HG03060 (cell line): ENCODE results near the gene NPHP4.

Experiments used
- ATAC-seq: cut with Tn5 transposase; IDR thresholded peaks from one replicate; pipeline ENCODE4 v1.9.1; 2021; ENCODE audit warnings: low read depth, moderate number of reproducible peaks; ENCODE audit not compliant: unreplicated experiment

Gene NPHP4

DNA sequence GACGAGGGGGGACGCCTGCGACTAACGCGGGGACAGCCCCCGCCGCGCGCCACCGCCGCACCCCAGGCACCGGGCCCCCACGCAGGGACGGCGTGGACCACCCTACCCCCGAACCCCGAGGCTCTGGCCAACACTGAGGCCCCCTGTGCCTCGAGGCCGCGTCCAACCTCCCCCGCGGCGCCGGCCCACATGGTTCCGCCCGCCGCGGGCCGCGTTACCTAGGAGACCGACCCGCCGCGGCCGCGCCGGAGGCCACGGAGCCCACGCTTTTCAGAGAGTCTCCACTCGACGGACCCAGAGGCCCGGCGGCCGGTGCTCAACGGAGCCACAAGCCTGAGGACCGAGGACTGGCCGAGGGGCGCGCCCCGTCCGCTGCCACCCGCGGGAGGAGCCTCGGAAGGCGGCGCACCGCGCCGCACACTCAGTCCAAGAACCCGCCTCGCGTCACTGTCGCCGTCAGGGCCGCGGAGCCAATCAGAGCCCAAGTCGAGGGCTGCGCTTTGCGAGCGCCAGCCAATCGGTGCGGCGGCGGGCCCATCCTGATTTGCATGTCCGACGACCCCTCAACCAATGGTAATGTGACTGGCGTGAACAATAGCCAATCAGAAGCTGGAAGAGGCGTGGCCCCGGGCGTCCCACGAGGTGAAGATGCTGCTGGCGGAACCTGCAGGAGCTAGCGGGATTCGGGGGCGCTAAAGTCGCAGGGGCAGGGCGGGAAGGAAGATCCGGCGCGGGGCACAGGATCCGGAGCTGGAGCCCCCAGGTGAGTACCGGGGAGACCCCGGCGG is at the start of gene NPHP4:
Gene NPHP4 (minus strand): TSS at position 400 of the 788 bp plus-strand sequence. CDS start 6,136 bp downstream, outside the sequence.
- peak; percentile 90 for ATAC-seq

DNA sequence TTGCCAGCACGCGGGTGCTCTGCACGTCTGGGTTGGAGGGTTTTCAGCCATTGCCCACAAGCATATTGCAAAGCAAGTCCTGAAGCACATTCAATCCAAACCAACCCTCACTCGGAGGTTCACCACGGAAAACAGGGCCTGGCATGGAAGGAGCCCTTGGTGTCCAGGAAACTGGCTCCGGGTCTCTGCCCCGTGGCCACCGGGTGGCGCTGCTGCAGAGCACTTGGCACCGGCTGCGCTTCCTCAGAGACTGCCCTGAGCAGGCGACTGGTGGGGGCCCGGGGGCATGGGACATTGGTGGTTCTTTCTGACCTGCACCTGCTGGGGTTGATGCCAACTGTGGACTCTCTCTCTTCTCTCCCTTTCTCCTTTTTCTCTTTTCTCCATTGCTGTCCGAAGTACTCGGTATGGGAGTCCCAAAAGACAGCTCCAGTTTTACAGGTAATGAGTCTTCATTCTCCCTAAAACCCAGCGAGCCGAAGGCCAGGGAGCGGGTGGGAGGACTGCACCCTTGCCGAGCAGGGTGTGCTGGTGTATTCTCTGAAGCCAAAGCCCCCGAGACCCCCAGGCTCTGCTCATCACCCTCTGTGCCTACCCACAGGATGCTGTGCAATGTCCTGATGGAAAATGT is 49.3 kb upstream of the NPHP4 start:
- no peak for ATAC-seq

DNA sequence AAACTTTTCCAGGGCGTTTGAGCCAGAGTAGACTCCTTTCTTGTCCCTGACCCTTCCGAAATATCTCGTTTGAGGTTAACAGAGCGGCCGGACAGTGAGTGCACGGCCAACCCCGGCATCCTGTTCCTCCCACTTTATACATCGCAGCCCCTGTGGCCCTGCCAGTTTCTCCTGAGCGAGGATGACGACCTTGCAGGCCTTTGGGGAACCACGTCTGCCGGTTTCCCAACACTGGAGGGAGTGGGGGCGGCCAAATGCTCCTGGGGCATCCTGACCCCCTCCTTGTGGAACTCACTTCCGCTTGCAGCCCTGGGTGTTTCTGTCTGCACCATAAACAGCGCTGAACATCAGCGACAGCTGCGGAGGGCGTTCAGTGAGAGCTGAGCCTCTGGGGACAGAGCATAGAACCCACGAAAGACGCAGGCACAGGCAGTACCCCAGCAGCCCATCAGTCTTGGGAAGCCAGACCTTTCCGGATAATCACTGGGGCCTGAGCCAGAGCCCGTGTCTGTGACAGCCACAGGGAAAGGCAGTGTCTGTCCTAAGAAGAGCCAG is 48.7 kb upstream of the NPHP4 start:
- no peak for ATAC-seq

DNA sequence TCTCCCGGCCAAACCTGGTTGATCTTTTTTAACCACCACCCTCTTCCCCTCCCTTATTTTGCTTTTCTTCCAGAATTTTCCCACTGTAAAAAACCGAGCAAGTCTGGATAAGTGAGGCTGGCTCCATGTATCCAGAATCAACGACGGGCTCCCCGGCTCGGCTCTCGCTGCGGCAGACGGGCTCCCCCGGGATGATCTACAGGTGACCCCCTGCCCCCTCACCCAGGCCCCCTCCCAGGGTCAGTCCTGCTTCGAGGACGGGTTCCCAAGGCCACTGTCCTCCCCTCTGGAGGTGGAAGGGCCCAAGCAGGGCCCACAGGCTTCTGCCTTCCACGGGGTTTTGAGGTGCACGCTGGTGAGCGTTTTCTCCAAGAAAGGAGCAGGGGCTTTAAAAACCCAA is 48.2 kb upstream of the NPHP4 start:
- ATAC-seq: no peak

DNA sequence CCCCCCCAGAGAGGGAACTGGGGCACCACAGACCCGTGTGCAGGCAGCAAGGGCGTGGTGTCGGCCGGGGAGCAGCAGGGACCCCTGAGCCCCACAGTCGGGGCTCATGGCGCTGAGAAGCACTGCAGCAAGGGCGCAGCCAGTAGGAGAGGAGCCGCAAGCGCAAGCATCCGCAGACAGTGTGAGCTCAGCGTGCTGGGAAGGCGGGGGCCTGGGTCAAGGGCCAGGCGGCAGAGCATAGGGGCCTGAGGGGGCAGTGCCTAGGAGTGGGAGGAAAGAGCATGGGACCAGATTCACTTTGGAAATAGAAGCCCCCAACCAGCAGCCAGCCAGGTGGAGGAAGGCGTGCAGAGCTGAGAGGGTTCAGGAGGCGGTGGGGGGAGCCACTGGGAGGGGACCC is 46.8 kb upstream of the NPHP4 start:
- ATAC-seq: no peak

DNA sequence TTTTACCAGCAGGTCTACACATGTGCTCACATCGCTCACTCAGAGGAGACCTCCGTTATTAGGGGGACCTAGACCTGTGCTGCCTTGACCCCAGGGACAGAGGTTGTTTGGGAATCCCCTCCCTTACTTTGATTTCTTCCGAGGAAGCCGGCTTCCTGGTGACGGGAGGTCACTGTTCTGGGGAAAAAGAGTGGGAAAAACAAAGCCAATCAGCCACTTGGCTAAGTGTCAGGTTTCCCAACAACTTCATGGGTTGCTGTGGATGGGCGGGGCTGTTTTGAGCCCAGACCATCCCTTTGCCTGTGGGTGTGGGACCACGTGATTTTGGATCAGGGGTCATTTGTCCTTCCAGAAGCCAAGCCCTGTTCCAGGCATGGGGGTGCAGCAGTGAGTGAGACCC is 46.4 kb upstream of the NPHP4 start:
- no peak for ATAC-seq

DNA sequence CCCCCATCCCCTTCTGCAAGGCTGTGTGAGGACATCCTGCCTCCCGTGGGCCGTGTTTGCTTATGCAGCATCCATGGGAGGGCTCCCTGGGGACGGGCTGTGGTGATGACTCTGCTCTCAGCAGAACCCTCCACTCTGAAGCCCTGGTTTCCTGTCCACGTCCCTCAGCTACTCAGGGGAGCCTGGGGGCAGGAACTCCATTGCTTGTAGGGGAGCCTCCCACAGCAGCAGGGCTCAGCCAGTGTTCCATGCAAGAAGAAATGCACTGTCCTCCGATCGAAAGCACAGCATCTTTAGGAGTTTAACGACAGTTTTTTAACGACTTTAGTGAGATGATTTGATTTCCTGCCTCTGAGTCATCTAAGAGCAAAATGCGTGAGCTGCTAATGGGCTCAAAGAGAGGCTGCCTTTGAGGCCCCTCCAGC is 45.1 kb upstream of the NPHP4 start:
- ATAC-seq: no peak

DNA sequence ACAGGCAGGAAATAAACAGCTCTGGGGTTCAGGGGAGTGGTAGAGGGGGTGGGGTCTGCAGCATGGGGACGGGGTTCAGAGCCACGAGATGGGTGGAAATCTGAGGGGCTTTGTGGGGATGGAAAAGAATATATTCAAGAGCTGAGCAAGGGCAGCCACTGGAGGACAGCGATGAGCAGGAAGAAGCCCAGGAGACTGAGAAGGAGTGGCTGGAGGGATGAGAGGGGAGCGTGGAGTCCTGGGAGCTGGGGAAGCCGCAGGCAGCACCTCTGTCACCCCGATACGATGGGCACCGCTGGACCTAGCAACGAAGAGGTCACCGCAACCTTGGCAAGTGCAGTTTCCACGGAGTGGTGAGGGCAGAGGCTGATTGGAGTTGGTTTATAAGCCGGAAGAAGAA is 43.5 kb upstream of the NPHP4 start:
- ATAC-seq: no peak

DNA sequence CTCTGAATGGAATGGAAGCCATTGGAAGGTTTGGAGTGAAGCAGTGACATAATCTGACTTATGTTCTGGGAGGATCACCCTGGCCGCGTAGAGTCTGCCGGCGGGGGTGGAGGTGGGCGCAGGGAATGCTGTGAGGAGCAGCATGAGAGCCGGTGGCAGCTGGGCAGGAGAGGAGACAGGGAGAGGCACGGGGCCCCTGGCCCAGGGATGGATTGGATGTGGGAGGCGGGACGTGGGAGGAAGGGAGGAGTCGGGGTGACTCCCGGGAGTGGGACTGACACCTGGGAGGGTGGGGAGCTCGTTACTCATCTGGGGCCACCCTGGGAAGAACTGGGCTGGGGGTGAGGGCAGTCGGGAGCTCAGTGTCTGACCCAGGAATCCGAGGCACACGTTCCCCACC is 43.1 kb upstream of the NPHP4 start:
- no peak for ATAC-seq

DNA sequence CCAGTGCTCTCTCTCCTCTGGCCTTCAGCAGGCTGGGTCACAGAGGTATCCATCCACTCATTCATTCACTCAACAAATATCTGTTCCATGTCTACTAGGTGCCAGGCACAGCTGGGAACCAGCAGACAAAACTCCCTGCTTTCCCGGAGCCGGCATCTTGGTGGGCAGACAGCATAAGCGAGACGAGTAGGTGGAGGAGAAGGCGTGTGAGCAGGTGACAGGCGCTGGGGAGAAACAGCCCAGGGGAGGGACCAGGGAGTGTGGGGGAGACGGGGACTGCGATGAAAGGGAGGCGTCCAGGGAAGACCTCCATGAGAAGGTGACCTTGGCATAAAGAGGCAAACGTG is 42.5 kb upstream of the NPHP4 start:
- ATAC-seq: no peak

DNA sequence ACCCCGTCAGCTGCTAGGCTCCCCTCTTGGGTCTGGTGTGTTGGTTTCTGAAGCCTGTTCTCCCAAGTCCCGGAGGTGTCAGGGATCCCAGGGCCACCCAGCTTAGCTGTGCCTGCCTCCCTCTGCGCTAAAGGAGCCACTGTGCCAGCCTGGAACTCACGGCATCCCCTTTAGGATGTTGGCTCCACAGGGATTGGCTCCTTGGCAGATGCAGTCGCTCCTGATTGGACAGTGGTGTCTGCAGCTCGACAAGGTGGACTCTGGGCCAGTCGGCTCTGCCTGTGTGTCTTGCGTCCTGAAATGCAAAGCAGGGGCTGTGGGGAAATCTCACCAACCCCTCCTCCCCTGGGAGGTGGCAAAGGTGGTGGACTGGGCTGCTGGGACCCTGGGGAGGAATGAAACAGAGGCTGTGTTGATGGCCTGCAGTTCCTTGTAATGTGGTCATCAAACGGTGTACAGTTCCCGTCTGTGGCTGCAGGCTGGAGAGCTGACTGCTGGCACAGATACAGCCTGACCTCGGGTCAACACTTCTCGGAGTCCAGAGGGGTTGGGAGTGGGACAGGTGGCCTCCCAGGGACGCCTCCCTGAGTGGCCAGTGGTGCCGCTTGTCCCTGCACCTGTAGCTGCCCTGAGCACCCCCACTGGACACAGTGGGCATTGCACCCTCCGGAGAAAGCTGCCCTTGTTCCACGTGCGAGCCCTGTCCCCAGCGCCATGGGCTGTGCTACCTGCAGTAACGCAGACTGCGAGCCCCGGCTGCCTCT is 41.9 kb upstream of the NPHP4 start:
- no peak for ATAC-seq

DNA sequence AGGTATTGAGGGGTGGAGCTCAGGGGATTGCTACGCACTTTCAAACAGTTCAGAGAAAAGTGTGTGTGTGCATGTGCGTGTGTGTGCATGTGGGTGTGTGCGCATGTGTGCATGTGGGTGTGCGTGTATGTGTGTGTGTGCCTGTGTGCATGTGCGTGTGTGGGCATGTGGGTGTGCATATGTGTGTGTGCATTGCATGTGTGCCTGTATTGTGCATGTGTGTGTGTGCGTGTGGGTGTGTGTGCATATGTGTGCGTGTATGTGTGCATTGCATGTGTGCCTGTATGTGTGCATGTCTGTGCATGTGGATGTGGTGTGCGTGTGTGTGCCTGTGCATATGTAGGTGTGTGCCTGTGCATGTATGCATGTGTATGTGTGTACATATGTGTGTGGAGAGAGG is 40.9 kb upstream of the NPHP4 start:
- no peak for ATAC-seq

DNA sequence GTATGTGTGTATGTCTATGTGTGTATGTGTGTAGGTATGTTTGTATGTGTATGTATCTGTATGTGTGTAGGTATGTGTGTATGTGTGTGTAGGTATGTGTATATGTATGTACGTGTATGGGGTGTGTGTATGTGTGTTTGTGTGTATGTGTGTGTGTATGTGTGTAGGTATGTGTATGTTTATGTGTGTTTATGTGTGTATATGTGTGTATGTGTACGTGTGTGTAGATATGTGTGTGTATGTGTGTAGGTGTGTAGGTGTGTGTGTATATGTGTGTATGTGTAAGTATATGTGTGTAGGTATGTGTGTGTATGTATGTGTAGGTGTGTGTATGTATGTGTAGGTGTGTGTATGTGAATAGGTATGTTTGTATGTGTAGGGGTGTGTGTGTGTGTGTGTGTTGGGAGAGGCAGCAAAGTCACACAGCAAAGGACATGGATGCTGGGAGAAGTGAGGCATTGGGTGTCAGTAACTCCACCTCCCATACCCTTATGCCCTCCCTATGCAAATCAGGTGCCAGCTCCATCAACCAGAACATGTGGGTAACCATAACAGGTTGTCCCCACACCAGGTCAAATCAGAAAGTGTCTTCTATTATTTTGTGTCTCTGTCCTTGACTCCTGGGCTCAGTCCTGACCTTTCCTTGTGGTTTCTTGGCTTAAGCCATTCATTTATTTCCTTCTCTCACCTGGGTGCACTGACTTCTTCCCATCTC is 38.5 kb upstream of the NPHP4 start:
- no peak for ATAC-seq

DNA sequence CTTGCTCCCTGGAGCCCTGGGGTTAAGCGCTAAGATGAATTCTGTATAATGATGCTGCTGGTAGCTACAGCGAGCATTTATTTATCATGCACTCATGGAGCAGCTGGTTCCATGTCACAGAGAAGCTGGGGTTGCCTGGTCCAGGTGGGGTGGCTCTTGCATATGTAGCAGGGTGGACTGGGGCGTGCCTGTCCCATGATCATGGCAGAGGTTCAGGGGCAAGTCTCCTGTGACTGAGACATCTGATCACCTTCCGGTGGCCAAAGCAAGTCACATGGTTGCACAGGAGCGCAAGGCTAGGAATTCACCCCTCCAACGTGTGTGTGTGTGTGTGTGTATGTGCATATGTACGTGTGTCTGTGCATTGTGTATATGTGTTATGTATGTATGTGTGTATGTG is 37.9 kb upstream of the NPHP4 start:
- ATAC-seq: no peak

DNA sequence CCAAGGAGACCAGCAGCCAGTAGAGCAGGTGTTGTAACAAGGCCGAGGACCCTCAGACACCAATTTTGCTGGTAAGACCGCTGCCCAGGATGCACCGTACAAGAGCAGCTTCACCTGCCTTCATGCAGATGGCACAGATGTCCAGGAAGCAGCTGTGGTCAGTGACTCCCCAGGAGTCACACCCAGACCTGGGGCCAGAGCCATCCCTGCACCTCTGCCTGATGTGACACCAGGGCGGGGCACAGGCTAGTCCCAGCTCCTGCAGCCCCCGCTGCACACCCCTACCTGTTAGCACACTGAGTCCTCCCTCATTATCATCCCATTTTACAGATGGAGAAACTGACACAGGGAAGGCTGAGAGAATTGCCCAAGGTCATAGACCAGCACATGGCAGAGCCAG is 37.1 kb upstream of the NPHP4 start:
- no peak for ATAC-seq

DNA sequence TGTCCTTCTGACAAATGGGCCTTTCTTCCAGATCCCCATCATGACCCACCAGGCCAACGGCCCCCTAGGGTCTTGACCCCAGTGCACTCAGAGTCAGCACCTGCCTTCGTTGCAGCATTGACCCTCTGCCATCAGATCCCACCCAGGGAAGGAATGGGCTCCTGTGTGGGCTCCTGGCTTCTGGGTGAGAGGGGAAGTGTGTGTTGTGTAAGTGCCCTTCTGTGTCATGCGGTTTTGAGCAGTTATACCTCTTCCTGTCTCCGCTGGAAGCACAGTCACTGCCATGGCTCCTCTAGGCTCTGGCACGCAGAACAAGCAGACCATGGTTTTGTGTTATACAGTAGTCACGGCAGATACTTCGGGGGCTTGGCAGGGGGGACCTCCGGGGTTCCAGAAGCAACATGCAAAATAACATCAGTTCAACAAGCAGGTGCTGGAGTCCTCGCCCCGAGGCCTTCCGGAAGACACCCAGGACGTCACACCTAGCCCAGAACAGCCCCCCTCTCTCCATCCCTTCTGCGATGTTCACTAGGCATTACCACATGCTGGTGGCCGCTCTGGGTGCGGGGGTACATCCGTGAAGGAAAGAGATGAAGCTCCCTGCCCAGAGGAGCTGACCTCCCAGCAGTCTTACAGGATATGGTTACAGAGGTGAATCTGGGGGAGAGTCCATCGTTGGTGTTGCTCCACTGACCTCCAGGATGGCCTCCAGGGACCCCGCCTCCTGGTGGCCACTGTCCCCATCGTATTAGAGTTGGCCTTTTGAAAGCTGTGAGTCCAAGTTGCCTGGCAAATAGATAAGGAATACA is 36.0 kb upstream of the NPHP4 start:
- no peak for ATAC-seq

DNA sequence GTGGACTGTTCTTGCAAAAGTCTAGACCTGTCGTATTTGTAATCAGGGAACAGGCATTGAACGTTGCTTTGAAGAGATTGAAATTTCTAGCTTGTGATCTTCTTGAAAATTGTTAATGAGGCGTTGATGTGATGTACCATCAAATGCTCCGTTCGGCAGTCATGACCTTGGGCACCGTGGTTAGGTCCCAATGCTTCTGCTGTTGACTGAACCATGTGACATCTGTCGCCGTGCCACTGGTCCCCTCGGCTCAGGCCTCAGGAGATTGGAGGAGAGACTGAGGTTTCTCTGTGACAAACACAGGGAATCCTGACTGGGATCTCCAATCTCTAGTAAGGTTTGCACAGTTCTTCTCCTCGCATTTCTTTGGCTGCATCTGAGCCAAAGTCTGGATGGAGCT is 35.4 kb upstream of the NPHP4 start:
- ATAC-seq: no peak

DNA sequence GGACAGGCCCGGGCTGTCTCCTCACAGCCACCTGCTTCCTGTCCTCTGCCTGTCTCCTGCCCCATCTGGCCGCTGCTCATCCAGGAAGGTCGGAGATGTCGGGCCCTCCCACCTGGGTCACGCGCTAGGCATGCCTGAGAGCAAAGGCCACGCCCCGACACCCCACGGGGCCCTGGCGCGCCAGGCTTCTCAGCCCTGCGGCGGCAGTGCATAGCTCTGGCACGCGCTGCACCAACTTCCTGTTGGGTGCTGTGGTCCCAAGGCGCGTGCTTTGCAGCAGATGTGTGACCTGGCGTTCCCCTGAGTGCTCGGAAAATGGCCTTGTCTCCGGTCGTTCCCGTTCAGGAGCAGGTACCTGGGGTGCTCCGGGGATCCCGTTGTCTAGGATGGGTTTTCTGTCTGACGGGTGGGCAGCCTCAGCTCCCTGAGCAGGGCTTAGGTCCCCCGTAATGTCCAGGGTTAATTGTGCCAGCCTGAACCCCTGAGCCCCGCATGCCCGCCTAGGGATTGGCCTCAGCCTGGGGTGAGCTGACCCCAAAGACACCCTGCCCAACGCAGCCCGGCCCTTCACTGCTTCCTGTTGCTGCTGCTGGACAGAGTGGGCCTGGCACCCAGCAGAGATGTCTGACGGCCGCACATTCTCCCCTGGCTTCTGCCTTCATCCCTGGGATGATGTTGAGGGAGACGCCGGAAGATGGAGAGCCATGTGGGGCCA is 34.0 kb upstream of the NPHP4 start:
- peak; percentile 67 for ATAC-seq
